Osteoblast (primary cell): ENCODE data around the gene AP4S1. TPM values are rescaled to one million over a fixed set of nuclear protein-coding genes. Genes with fewer than 3 reads are reported as not detected.
"Not testable (repeated sequence)": the region's sequence is repeated elsewhere in the genome, so short reads cannot be mapped to it uniquely, and the experiment has no call there.

Experiments
- DNase-seq: peaks from one replicate; pipeline ENCODE4 v3.0.0; 2011; ENCODE audit warnings: low spot score, mixed read lengths; ENCODE audit not compliant: insufficient read length; ENCODE audit errors: missing footprints
- H2AFZ ChIP-seq: 2 replicates; pipeline ENCODE4 v1.6.0; 2011; ENCODE audit warnings: mild to moderate bottlenecking, low read length
- H3K27ac ChIP-seq: 2 replicates; pipeline ENCODE4 v1.5.1; 2011; ENCODE audit warnings: mild to moderate bottlenecking, low read depth, low read length, moderate library complexity
- H3K27me3 ChIP-seq: 2 replicates; pipeline ENCODE4 v1.6.0; 2012; ENCODE audit warnings: mild to moderate bottlenecking, control low read depth, inconsistent platforms, low read length, moderate library complexity; ENCODE audit not compliant: insufficient read depth
- H3K36me3 ChIP-seq: 2 replicates; pipeline ENCODE4 v1.5.1; 2011; ENCODE audit warnings: mild to moderate bottlenecking, low read length, control low read depth, moderate library complexity; ENCODE audit not compliant: insufficient read depth
- H3K4me1 ChIP-seq: 2 replicates; pipeline ENCODE4 v1.5.1; 2011; ENCODE audit warnings: mild to moderate bottlenecking, low read length, control low read depth, moderate library complexity; ENCODE audit not compliant: insufficient read depth
- H3K4me2 ChIP-seq: 2 replicates; pipeline ENCODE4 v1.6.0; 2011; ENCODE audit warnings: mild to moderate bottlenecking, low read length; ENCODE audit not compliant: insufficient read depth
- H3K4me3 ChIP-seq: fragments of 200-600 bp; sonication (generic); 3 replicates; pipeline ENCODE4 v1.5.1; 2012; ENCODE audit warnings: mild to moderate bottlenecking, low read length, inconsistent platforms; ENCODE audit not compliant: insufficient read depth
- H3K79me2 ChIP-seq: 2 replicates; pipeline ENCODE4 v1.6.0; 2012; ENCODE audit warnings: mild to moderate bottlenecking, low read length, control low read depth, inconsistent platforms; ENCODE audit not compliant: insufficient read depth
- H3K9me3 ChIP-seq: 2 replicates; pipeline ENCODE4 v1.5.1; 2011; ENCODE audit warnings: low read depth, low read length, control low read depth
- H4K20me1 ChIP-seq: 2 replicates; pipeline ENCODE4 v1.6.0; 2012; ENCODE audit warnings: mild to moderate bottlenecking, low read length, control low read depth; ENCODE audit not compliant: insufficient read depth
- CTCF ChIP-seq: IDR thresholded peaks from 2 replicates; pipeline ENCODE4 v1.5.1; 2011; ENCODE audit warnings: mild to moderate bottlenecking, low read depth, low read length, moderate library complexity; ENCODE audit errors: extremely low read depth
- total RNA-seq: library from RNA; depleted of rRNA; stranded (reverse); fragments of >200 nt; gene quantifications from 2 replicates; pipeline ENCODE4 v1.2.3, GENCODE V29; 2012

Gene AP4S1
- total RNA-seq, 1 donor, result 5.4 TPM

GRCh38 chr14:31057035-31057434, 31.6 kb downstream of the AP4S1 start:
- Histone ChIP-seq H4K20me1 (no peaks in the 10 kb centered on the region), H3K27ac (no peak overlapping the region), H3K4me2 (no peak overlapping the region), H2AFZ (no peak overlapping the region), H3K27me3 (no peaks in the 10 kb centered on the region), H3K4me3 (no peak overlapping the region), H3K4me1 (peaks cover 14% of the 10 kb centered on the region), H3K79me2 (no peaks in the 10 kb centered on the region), H3K9me3 (no peaks in the 10 kb centered on the region), H3K36me3 (no peaks in the 10 kb centered on the region)
- TF ChIP-seq CTCF, result no peak
- no peak for DNase-seq

- H3K4me1 ChIP-seq, result peaks cover 14% of the 10 kb centered on the region
- no peak overlapping the region for H2AFZ ChIP-seq
- H3K79me2 ChIP-seq, result no peaks in the 10 kb centered on the region
- DNase-seq, result no peak
- no peaks in the 10 kb centered on the region for H4K20me1 ChIP-seq
- H3K27me3 ChIP-seq, result no peaks in the 10 kb centered on the region
- no peak for TF ChIP-seq CTCF
- no peak overlapping the region for H3K4me3 ChIP-seq
- no peaks in the 10 kb centered on the region for H3K9me3 ChIP-seq
- H3K4me2 ChIP-seq, result no peak overlapping the region
- H3K36me3 ChIP-seq, result no peaks in the 10 kb centered on the region
- no peak overlapping the region for H3K27ac ChIP-seq
These were observed 32.4 kb downstream of the AP4S1 start for GRCh38 chr14:31057701-31058364.

GRCh38 chr14:31059152-31059924, 33.9 kb downstream of the AP4S1 start:
- Histone ChIP-seq H3K4me2 (peak overlapping the region; percentile 31), H4K20me1 (no peaks in the 10 kb centered on the region), H2AFZ (no peak overlapping the region), H3K9me3 (no peaks in the 10 kb centered on the region), H3K4me3 (no peak overlapping the region), H3K27me3 (no peaks in the 10 kb centered on the region), H3K79me2 (no peaks in the 10 kb centered on the region), H3K36me3 (no peaks in the 10 kb centered on the region), H3K27ac (no peak overlapping the region), H3K4me1 (peaks cover 11% of the 10 kb centered on the region)
- TF ChIP-seq CTCF, result no peak
- no peak for DNase-seq

GRCh38 chr14:31060253-31060875, 34.9 kb downstream of the AP4S1 start:
- no peak for TF ChIP-seq CTCF
- Histone ChIP-seq H3K9me3 (no peaks in the 10 kb centered on the region), H3K27me3 (no peaks in the 10 kb centered on the region), H2AFZ (no peak overlapping the region), H4K20me1 (no peaks in the 10 kb centered on the region), H3K4me2 (no peak overlapping the region), H3K79me2 (no peaks in the 10 kb centered on the region), H3K4me1 (peaks cover 11% of the 10 kb centered on the region), H3K4me3 (no peak overlapping the region), H3K36me3 (no peaks in the 10 kb centered on the region), H3K27ac (no peak overlapping the region)
- DNase-seq, result no peak

- not testable (repeated sequence) for H4K20me1 ChIP-seq, DNase-seq, H3K9me3 ChIP-seq, H3K36me3 ChIP-seq, H3K79me2 ChIP-seq, H2AFZ ChIP-seq, H3K27me3 ChIP-seq, H3K27ac ChIP-seq, H3K4me3 ChIP-seq, H3K4me2 ChIP-seq
- peaks cover 11% of the 10 kb centered on the region for H3K4me1 ChIP-seq
These were observed 37.5 kb downstream of the AP4S1 start for GRCh38 chr14:31062908-31063307.
